ENCODE data around the gene RRAD. TPM values are rescaled to one million over a fixed set of nuclear protein-coding genes. Genes with fewer than 3 reads are reported as not detected.

Gene RRAD
- total and polyA plus RNA-seq, 2 experiments from 2014 or later: 0.22 to 0.70 TPM

DNA sequence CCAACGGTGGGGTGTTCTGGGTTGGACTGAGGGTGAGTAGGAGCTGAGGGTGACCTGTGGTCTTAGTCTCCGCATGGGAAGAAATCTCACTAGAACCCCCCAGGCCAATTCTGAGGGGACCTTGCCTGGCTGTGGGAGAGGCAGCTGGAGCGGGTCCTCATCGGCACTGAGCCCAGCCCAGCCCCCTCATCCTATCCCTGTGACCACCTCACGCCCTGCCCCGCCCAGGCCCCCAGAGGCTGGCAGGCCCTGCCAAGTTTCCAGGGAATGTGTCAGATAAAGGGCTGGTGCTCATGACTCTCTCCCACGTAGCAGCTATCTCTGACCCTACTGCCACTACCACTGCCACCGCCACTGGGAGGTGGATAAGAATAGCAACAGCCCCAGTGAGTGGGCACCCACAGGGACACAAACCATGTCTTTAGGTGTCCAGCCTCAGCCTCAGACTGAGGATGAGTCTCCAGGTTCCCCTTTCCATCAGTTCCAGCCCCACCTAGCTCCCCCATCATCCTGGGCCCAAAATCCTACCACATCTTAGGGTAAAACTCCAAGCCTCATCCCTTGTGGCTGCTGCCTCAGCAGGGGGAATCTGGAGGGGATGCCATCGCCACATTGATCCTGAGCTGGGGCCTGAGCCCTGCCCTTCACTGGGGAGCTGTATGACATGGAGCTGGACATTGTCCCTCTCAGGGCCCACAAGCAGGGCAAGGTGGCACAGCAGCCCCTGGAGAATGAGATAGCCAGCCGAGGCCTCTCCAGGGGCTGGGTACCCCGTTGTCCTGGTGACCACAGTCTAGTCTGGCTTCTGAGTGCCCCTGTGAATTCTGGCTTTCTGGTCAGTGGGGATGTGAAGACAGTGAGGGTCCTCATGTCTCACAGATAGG lies 21.5 kb downstream of the RRAD start:
- 81 to 84% methylated on average over 11 of the region's 11 CpGs for WGBS, 2 experiments (ENCODE audit: low coverage in 1 of 2, low lambda C conversion rate in 2 of 2, missing lambda C conversion rate in 2 of 2)
- no peak for DNase-seq
- Histone ChIP-seq H3K27me3 (replicated peaks; ENCODE audit: insufficient read depth) (no peaks in the 10 kb centered on the region), H3K9me3 (ENCODE audit: low read depth) (no peaks in the 10 kb centered on the region), H3K79me2 (ENCODE audit: insufficient read depth) (no peaks in the 10 kb centered on the region), H3K36me3 (ENCODE audit: low read depth) (no peaks in the 10 kb centered on the region), H3K9ac (no peak overlapping the region), H3K27ac (no peak overlapping the region), H2AFZ (no peak overlapping the region), H3K4me1 (ENCODE audit: insufficient read depth) (peaks cover 9% of the 10 kb centered on the region), H3K9me2 (ENCODE audit: insufficient read depth) (no peaks in the 10 kb centered on the region), H3K4me2 (ENCODE audit: unreplicated experiment) (no peak overlapping the region), H3K4me3 (no peak overlapping the region), H4K20me1 (ENCODE audit: insufficient read depth) (no peaks in the 10 kb centered on the region), H3F3A (ENCODE audit: insufficient read depth) (no peaks in the 10 kb centered on the region)
- no peak for TF ChIP-seq EZH2phosphoT487 (IDR thresholded peaks at IDR 0.05; ENCODE audit: insufficient read depth, low read depth)
- TF ChIP-seq EZH2 (IDR thresholded peaks at IDR 0.05; ENCODE audit: insufficient read depth, poor library complexity, severe bottlenecking): no peak
- in situ Hi-C loops (cut with MboI): no loop called here

DNA sequence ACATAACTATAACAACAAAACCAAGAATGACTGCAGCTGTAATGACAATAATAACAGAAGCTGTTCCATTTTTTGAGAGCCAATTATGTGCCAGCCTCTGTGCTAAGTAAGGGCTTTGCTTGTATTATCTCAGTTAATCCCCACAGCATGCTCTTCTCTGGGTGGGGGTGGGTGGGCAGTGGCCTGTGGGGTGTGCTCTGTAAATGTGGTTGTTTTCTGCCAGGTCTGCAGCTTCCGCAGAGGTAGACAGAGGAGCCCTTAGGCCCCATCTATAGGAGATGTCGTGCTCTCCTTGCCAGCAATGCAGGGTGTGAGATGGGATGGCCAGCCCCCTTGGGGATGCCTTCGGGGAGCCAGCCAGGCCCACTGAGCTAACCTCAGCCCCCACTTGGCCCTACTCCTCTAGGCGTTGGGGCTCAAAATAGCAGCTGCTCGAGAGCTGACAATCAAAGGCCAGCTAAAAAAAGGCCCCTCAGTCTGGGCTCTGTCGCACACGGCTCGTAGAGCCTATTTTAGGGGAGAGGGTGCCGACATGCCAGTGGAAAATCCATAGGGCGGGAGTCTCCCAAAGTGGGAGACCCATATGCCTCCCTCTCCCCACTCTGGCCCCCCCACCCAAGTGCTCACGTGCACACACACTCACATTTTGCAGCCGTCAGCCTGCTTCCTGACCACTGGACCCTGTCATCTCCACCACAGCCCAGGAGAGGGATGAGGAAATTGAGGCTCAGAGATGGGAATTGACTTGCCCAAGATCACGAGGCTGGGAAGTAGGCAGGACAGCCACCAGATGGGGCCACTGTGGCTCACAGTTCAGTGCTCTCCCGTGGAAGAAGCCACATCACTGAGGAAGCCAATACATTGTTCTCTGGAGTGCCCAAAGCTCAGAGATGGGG lies 22.4 kb downstream of the RRAD start:
- H3K4me2 ChIP-seq (ENCODE audit: unreplicated experiment): no peak overlapping the region
- H3K27ac ChIP-seq: no peak overlapping the region
- 82 to 86% methylated on average over 13 to 14 of the region's 14 CpGs for WGBS, 2 experiments (ENCODE audit: low coverage in 1 of 2, low lambda C conversion rate in 2 of 2, missing lambda C conversion rate in 2 of 2)

DNA sequence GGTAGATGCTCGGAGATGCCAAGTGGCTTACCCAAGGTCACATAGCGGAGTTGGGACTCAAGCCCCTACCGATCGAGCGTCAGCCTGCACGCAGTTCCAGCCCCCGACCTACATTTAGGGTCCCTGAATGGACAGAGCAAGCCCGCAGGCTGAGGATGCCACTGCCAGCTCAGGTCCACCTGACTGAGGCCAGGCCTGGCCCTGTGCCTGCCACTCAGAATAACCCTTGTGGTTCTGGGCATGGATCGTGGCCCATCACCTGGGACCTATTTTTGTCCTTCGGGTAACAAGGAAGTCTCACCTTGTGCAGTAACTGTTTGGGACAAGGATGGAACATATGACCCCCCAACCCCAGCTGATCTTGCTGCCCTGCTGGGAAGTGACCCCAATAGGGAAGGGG lies 23.7 kb downstream of the RRAD start:
- no peak for DNase-seq
- in situ Hi-C loops (cut with MboI): no loop called here

More for the DNA sequence above, 22.4 kb downstream of the RRAD start:
- Histone ChIP-seq H4K20me1 (ENCODE audit: insufficient read depth) (no peaks in the 10 kb centered on the region), H3K27me3 (replicated peaks; ENCODE audit: insufficient read depth) (no peaks in the 10 kb centered on the region), H3K4me3 (no peak overlapping the region), H3K36me3 (ENCODE audit: low read depth) (no peaks in the 10 kb centered on the region), H3K9ac (no peak overlapping the region), H2AFZ (no peak overlapping the region), H3K9me3 (ENCODE audit: low read depth) (no peaks in the 10 kb centered on the region), H3K9me2 (ENCODE audit: insufficient read depth) (no peaks in the 10 kb centered on the region), H3K4me1 (ENCODE audit: insufficient read depth) (peaks cover 9% of the 10 kb centered on the region), H3K79me2 (ENCODE audit: insufficient read depth) (no peaks in the 10 kb centered on the region), H3F3A (ENCODE audit: insufficient read depth) (no peaks in the 10 kb centered on the region)
- no peak for DNase-seq
- in situ Hi-C loops (cut with MboI): no loop called here
- no peak for TF ChIP-seq EZH2 (IDR thresholded peaks at IDR 0.05; ENCODE audit: insufficient read depth, poor library complexity, severe bottlenecking)
- TF ChIP-seq EZH2phosphoT487 (IDR thresholded peaks at IDR 0.05; ENCODE audit: insufficient read depth, low read depth): no peak

DNA sequence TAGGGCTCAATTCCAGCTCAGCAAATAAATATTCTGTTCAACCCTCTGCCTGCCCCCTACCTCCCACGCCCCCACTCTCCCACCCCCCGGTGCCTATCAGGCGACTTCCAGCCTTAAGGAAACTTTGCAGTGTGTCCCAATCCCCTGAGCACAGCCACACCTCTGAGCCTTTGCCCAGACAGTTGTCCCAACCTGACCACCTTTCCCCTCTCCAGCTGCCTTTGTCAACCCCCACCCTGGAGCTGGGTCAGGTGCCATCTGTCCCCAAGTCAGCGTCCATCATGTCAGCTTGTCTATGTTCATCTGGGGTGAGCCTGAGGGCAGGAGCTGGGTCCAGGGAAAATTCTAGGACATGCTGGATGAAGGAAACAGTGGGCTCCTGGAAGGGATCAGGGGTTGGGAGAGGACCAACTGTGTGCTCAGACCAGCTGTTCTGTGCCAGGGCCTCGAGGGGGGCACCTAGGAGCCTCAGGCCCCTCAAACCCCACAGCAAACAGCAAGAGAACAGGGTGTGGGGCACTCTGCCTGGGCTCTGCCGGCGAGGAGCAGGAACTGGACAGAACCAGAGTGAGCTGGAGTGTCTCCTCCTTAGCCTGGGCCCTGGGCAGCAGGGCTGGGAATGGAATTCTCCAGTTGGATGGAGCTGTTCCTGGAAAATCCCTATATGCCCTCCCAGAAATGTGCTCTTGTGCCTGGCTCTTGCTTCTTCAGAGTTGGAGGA lies 24.5 kb downstream of the RRAD start:
- Histone ChIP-seq H3F3A (ENCODE audit: insufficient read depth) (no peaks in the 10 kb centered on the region), H3K9me3 (ENCODE audit: low read depth) (no peaks in the 10 kb centered on the region), H3K4me1 (ENCODE audit: insufficient read depth) (peaks cover 9% of the 10 kb centered on the region), H4K20me1 (ENCODE audit: insufficient read depth) (no peaks in the 10 kb centered on the region), H2AFZ (no peak overlapping the region), H3K27me3 (replicated peaks; ENCODE audit: insufficient read depth) (no peaks in the 10 kb centered on the region), H3K79me2 (ENCODE audit: insufficient read depth) (no peaks in the 10 kb centered on the region), H3K27ac (no peak overlapping the region), H3K9ac (no peak overlapping the region), H3K4me2 (ENCODE audit: unreplicated experiment) (no peak overlapping the region), H3K9me2 (ENCODE audit: insufficient read depth) (no peaks in the 10 kb centered on the region), H3K4me3 (no peak overlapping the region), H3K36me3 (ENCODE audit: low read depth) (no peaks in the 10 kb centered on the region)
- no peak for TF ChIP-seq EZH2phosphoT487 (IDR thresholded peaks at IDR 0.05; ENCODE audit: insufficient read depth, low read depth)
- no peak for TF ChIP-seq EZH2 (IDR thresholded peaks at IDR 0.05; ENCODE audit: insufficient read depth, poor library complexity, severe bottlenecking)
- 23 to 26% methylated on average over 6 to 7 of the region's 7 CpGs for WGBS, 2 experiments (ENCODE audit: low coverage in 1 of 2, low lambda C conversion rate in 2 of 2, missing lambda C conversion rate in 2 of 2)
- DNase-seq: no peak
- in situ Hi-C loops (cut with MboI): no loop called here

More for the DNA sequence above, 23.7 kb downstream of the RRAD start:
- no peak overlapping the region for H2AFZ ChIP-seq
- H3K9me2 ChIP-seq (ENCODE audit: insufficient read depth): no peaks in the 10 kb centered on the region
- H3K9ac ChIP-seq: no peak overlapping the region
- H4K20me1 ChIP-seq (ENCODE audit: insufficient read depth): no peaks in the 10 kb centered on the region
- WGBS, 2 experiments (ENCODE audit: low coverage in 1 of 2, low lambda C conversion rate in 2 of 2, missing lambda C conversion rate in 2 of 2): 89 to 92% methylated on average over 10 of the region's 10 CpGs
- H3K27me3 ChIP-seq (replicated peaks; ENCODE audit: insufficient read depth): no peaks in the 10 kb centered on the region
- H3K27ac ChIP-seq: no peak overlapping the region
- H3K4me3 ChIP-seq: no peak overlapping the region
- H3F3A ChIP-seq (ENCODE audit: insufficient read depth): no peaks in the 10 kb centered on the region
- peaks cover 9% of the 10 kb centered on the region for H3K4me1 ChIP-seq (ENCODE audit: insufficient read depth)
- H3K9me3 ChIP-seq (ENCODE audit: low read depth): no peaks in the 10 kb centered on the region
- TF ChIP-seq EZH2 (IDR thresholded peaks at IDR 0.05; ENCODE audit: insufficient read depth, poor library complexity, severe bottlenecking): no peak
- no peak for TF ChIP-seq EZH2phosphoT487 (IDR thresholded peaks at IDR 0.05; ENCODE audit: insufficient read depth, low read depth)
- H3K36me3 ChIP-seq (ENCODE audit: low read depth): no peaks in the 10 kb centered on the region
- H3K4me2 ChIP-seq (ENCODE audit: unreplicated experiment): no peak overlapping the region
- no peaks in the 10 kb centered on the region for H3K79me2 ChIP-seq (ENCODE audit: insufficient read depth)
